ELF-1 (cell line): Measurements from ENCODE around the gene SFRP4.
A peak's percentile ranks its signal among the peaks of the same experiment; 100 is the strongest.

Experiments used
- DNase-seq: peaks from one replicate; pipeline ENCODE4 v3.0.0-alpha.2; 2016; ENCODE audit warnings: low read depth, low spot score

Gene SFRP4

DNA sequence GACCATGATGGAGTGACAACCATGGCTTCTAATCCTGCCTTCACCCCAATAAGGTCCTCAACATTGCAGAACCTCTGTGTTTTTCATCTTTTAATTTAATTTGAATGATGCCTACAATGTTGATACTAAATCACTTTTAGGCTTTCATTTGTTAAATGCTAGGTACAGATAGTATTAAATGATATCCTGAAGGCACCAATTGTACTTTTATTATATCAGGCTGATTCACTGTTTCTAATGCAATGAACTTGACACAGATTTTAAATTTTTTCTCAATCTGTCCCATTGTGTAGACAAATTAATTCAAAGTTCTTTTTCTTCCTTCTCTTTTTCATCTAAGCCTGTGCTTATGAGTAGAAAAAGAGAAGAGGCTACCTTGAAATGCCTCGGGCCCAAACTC, 9.0 kb upstream of the SFRP4 start:
- DNase-seq = no peak

DNA sequence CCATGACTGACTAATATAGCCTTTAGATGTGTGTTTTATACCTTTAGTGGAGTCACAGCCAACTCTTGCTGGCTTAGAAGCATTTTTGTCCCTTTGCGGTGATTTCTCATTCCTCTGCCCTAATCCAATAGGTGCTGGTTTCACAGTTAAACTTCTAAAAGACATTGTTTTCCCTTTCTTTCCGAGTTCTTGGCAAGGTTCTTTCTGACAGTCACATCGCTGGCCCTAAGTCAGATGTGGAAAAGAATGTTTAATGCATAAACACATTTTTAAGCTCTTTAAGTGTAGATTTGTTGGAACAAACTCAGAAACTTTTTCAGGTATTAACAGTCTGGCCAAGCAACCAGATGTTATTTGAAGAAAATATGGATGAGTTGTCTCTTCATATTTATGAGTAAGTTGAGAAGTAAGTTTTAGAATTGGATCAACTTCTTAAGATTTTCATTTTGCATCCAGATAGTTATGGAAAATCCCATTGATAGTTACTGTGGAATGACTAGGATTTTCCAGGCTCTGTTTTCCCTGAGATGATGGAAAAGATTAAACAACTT, 7.9 kb upstream of the SFRP4 start:
- no peak for DNase-seq

DNA sequence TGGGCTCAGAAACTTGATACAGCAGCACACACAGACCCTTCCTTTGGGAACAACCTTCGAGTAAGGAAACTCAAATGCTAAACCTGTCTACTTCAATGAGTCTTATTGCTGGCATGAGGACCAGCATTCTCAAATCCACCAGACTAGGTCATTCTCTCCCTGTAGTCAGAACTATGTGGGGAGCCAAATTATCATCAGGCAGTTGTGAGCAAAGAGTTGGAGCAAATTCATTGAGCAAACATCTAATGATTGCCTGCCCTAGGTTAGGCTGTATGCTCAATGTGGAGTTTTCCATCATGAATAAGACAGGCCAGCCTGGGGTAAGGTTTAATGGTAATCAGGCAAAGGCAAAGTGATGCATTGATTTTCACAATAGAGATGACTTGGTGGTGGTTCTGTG, 7.4 kb upstream of the SFRP4 start:
- DNase-seq = no peak

DNA sequence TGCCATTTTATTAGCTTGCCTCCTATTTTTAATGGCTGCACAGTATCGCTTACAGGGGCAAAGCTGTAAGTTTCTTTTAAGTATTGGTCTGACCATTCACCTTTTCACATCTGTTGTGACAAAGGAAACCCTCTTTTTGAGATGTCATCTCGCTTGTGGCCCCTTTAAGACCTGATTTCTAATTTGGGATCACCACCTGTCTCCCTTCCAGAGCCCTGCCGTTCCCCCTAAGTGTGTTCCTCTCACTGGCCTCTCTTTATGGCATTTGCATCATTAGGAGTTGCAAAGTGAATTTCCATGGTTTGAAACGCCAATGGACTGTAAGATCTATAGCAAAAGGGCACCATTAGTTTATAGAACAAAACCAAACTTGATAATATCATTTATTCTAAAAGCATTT, 5.3 kb upstream of the SFRP4 start:
- no peak for DNase-seq

DNA sequence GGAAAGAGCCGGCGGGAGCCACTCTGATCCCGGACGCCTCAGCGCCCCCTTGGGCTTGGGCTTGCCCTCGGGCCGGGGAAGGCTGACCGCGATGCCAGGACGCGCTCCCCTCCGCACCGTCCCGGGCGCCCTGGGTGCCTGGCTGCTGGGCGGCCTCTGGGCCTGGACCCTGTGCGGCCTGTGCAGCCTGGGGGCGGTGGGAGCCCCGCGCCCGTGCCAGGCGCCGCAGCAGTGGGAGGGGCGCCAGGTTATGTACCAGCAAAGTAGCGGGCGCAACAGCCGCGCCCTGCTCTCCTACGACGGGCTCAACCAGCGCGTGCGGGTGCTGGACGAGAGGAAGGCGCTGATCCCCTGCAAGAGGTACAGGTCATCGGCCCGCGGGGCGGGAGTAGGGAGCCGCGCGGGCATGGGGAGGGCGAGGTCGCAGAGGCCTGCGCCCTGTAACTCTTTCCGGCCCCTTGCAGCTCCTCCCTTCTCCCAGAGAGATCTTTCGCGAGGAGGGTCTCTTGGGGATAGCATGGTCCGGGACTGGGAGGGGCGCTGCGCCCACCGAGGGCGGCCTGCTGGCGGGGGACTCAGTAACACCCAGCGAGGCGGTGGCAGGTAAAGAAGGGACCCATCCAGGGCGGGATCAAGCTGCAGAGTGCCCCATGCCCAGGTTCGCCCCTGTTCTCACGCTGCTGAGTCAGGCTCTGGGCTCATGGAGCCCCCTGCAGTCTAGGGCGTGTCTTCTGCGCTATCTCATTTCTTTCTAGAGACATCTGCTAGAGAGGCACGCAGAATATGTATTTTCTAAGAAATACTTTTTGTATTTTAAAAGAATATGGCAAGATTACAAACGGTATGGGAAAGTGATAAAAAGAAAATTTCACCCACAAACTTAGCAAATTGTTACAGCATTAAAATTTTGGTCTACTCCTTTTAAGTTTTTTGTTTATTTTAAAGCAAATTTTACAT, 4.5 kb upstream of the SFRP4 start:
- peak; percentile 54 for DNase-seq

DNA sequence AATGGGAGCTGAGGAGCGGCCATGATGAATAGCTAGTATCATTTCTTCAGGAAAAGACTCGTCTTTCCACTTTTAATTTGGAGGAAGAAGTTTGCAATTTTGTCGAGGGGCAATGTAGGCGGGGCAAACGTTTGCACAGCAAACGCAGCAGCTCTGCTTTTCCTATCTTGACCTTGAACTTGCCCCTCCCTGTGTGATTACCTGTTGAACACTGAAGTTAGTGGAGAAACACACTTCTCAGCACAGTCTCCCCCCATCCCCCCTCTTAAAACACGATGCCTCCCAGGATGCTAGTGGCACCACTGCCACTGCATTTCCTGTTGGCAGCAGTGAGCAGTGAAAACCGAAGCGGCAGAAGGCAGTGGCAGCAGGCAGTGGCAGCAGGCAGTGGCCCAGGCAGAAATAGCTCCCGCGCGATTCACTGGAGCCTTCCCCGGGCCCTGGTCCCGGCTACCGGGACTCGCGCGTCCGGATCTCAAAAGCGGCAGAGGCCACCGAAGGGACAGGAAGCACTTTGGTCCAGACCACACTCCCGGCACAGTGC, 3.8 kb upstream of the SFRP4 start, which contains the start of gene EPDR1:
Gene EPDR1 (plus strand): TSS at position 336 of the 544 bp plus-strand sequence. CDS start 300 bp downstream, outside the sequence.
- DNase-seq = peak; percentile 65

DNA sequence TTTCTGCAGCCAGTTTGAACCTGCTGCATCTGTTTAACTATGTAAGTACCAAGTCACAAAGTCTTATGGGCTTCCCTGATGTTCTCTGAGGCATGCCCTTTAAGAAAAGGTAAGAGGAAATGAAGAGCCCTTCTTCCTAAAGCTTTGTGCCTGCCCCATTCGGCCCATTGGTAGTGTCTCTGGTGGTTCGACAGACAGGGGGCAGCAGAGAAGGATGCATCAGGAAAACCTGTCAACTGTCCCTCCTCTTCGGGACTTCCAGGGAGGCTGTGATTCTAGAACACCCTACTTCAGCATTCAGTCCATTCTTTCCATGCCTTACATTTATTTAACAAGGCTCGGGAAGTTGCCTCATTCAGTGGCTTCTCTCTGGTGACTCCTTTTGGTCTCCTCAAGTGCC, 1.9 kb upstream of the SFRP4 start:
- DNase-seq = no peak

DNA sequence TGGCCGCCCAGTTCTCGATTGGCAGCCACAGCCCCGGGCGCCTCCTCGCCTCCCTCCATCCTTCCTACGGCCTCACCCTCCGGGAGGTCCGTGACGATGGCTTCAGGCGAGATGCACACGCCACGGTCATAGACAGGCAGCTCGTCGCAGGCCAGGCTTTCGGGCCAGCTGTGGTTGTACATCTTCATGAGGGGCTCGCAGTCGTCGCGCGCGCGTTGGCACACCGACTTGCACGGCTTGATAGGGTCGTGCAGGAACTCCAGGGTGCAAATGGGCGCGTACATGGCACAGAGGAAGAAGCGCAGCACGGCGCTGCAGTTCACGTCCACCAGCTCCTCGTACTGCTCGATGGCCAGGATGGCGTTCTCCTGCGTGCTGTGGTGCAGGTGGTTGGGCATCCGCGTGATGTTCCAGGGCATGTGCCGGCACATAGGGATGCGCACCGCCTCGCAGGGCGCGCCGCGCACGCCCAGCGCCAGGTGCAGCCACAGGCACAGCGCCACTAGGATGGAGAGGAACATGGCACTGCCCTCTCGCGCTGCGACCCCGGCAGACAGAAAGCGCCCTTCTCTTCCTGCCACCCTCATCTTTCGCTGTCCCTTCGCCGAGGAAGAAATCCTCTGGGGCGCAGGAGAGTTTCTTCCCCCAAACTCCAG, 472 bp downstream of the SFRP4 start:
- DNase-seq = peak; percentile 26

DNA sequence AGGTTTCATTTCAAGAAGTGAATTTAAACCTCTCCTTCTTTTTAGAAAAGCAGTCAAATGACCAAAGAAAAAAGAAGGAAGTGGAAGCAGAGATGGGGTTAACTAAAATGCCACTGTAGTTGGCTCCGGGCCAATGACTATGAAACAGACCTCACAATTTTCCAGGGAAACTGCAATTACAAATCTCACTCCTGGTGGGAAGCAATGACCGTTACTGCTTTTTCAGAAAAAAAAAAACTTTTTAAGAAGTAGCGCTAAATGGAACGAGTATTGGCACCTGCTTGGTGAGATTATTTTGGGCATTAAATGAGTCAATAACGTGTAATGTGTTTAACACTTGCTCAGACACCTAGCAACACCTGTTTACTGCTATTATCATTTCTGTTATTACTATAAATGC, 1.2 kb downstream of the SFRP4 start:
- DNase-seq = no peak

DNA sequence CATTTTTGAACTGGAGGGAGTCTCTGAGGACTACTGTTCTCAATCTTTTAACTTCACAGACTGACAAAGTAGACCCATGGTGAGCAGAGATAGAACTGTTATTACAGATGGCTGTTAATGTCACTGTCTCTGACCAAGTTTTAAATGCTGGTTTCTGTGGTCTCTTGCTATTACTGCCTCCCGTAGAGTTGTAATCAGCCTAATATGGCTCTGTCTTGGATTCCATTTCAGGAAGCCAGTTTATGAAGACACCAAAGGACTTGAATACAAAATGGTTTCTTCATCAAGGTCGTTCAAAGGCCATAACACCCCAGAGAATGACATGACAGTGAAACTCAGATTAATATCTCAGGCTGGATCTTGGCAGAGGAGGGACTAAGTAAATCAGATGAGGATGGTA, 3.9 kb downstream of the SFRP4 start:
- no peak for DNase-seq

DNA sequence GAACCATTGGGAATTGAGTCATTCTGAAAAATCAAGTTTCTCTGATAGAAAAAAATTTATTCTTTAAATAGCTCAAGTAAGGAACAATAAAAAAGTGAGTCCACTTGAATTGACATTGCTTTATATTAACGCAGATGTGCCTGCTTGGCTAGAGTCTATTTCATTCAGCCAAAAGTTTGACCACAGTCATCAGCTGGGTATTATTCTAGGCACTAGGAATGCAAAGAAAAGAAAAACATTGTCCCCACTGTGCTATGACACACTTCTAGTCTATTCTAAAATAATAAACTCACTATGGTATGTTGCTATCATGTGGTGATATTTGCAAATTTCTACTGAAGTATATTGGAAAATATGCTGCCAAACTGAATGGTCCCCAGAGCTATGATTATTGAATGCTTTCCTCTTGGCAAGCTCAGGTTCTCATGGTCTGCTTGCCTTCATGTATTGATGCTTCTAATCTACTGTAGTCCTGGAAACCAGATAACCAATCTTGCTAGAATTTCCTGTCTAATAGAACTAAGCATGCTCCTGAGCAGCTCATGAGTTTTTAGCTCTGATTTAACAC, 8.3 kb downstream of the SFRP4 start:
- DNase-seq = no peak

DNA sequence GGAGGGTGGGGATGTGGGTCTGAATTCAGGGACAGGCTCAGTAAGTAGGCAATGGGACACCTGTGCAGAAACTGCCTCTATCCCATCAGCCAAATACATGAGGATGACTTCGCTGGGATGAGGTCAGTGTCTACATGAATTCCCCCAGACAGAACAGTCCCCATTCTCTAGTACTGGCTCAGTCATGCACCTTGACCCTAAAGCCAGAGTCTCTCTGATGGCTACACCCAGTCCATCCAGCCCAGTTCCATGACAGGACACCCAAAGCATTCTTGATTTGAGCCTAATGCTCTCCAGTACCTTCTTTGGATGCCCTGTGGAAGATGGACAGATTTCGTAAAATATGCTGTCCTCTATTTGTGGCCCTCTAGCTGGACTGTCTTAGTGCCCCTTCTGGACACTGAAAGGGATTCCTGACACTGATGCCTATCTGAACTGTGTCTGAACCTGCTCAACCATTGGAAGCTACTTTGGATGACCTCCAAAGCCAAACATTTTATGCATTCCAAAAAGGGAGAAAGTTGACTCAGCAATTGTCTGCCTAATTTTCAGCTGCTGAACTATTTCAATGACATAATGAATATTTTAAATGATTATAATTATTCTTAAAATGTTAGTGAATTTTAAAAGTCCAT, 14.6 kb downstream of the SFRP4 start:
- DNase-seq = no peak

DNA sequence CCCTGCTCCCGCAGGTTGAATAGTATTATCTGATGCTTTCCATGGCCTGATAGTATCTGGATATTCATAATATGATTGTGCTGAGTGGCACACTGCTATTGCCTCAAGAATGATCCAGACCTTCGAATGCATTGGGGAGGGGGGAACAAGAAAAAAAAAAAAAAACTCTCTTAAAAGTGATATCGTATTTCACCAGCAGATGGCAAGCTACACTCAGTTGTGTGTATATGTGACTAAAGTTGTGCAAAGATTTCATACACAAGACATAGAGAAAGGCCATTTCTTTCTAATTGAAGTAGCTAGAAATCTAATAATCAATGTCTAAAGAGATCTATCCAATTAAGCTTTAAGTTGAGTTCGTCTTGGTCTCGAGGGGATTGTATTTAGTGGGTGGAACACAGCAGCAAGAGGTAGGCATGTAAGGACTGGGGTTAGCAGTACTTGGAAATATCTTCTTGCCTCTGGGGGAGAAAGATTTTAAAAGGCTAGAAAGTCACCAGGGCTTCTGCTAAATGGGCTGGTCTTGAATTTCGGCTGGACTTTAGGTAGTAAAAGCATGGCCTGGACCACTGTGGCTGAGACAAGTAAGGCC, 15.3 kb downstream of the SFRP4 start:
- no peak for DNase-seq

DNA sequence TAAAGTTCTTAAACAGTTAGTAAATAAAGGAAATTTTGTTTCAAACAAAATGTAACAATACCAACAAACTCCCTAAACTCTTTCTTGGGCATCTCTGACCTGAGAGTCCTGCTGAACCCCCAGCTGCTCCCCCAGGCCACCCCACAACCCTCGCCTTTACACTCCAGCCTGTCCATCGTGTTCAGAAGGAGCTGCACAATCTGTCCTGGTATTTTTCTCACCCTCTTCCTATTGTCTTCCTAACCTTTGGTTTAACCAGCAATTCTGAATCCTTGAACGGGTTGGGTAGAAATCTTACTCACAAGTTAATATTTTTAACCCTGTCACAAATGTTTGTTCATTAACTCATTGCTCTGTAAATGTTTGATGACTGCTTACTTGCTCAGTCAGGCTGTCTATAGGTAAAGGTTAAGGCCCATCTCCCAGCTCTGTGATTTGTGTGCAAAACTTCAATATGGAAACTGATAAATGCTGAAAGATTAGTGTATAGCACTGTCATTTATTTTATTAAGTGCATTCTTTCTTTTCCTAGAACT, 16.8 kb downstream of the SFRP4 start:
- no peak for DNase-seq

DNA sequence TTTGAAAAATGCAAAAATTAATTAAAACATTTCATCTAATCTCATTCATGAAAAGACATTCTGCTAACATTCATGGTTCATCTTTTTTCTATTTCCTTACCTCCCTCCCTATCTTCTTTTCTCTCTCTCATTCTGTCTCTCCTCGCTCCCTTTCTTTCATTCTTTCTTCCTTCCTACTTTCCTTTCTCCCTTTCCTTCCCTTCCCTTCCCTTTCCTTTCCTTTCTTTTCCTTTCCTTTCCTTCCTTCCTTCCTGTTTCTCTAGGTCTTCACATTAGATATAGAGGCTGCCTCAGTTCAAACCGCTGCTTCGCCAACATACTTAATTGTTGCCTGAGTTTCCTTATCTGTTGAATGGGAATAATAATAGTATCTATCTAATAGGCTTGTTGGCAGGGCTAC, 21.9 kb downstream of the SFRP4 start:
- DNase-seq = no peak

DNA sequence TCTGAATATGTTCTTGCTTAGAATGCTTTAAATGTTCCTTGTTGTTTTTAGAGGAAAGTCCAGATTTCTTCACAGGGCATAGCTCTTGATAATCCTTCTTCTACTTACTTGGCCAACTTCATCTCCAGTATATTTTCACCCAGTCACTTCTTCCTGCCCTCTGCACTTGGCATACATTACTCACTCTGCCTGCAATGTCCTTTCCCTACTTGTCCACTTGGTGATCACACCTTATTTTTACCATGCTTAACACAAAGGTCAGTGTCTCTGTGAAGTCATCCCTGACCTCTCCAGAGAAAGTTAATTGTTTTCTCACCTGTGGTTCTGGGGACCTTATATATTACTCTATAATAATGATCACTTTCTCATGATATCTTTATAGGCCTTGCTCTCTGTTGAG, 23.3 kb downstream of the SFRP4 start:
- DNase-seq = no peak

DNA sequence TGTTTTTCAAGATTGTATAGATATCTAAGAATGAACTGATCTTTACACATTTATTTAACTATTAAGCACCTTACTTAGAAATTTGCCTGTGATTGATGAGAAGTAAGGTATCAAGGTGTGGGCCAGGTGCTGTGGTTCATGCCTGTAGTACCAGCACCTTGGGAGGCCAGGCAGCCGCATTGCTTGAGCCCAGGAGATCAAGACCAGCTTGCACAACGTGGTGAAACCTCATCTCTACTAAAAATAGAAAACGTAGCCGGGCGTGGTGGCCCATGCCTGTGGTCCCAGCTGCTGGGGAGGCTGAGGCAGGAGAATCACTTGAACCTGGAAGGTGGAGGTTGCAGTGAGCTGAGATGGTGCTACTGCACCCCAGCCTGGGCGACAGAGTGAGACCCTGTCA, 34.5 kb downstream of the SFRP4 start:
- DNase-seq = no peak
